Measurements from ENCODE around the gene RNU6-7.
A peak's percentile ranks its signal among the peaks of the same experiment; 100 is the strongest.

Gene RNU6-7

GRCh38 chr14:32183151-32184058, 18.4 kb upstream of the RNU6-7 start:
- Histone ChIP-seq H3K27ac (ENCODE audit: insufficient read depth in 1 of 2, low read depth in 1 of 2, low read length in 2 of 2, poor library complexity in 1 of 2, severe bottlenecking in 2 of 2) (peak overlapping the region; percentile 67 to 86), H3K4me3 (ENCODE audit: control insufficient read depth in 1 of 7, extremely low read depth in 1 of 7, insufficient read depth in 4 of 7, low read depth in 2 of 7, low read length in 6 of 7) (peak overlapping the region in 1 of 7 experiments; percentile 11), H3K4me1 (ENCODE audit: control extremely low read depth in 1 of 4, control insufficient read depth in 4 of 4, insufficient read depth in 4 of 4, low read length in 3 of 4) (peaks cover 0 to 14% (median 6%) of the 10 kb centered on the region in 4 experiments), H3K9me3 (ENCODE audit: control extremely low read depth in 1 of 5, control insufficient read depth in 4 of 5, insufficient read depth in 2 of 5, low read depth in 1 of 5, low read length in 4 of 5) (peaks cover 0 to 13% (median 0%) of the 10 kb centered on the region in 5 experiments), H3K36me3 (ENCODE audit: control insufficient read depth in 4 of 4, insufficient read depth in 4 of 4, low read length in 3 of 4) (no peaks in the 10 kb centered on the region), H3K27me3 (replicated peaks in 2 of 5; ENCODE audit: control insufficient read depth in 4 of 5, insufficient read depth in 5 of 5, low read length in 4 of 5) (no peaks in the 10 kb centered on the region)
- CTCF ChIA-PET, result interaction anchor here (1.0 to 1.3 kb wide), 4 partner anchors 15 to 70 kb away, joined by 3 to 4 read pairs (median 4); no protein-coding TSS in a partner anchor
- POLR2A ChIA-PET, result no interaction called here
- 100% methylated on average over 1 of the region's 2 CpGs for WGBS (ENCODE audit: insufficient coverage)
- peak; percentile 89 to 99 (median 96) for DNase-seq

DNA sequence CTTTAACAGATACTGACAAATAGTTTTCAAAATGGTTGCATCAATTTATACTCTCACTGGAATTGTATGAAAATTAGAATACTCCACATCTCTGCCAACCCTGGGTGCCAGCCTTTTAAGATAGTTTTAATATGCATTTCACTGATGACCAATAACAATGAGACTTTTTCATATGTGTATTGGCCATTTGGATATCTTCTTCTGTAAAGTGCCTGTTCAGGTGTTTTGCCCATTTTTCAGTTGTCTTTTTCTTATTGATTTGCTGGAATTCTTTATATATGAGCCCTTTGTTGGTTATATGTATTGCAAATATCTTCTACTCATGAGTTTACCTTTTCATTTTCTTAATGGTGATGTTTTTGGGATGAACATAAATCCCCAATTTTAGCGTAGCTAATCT, 16.7 kb upstream of the RNU6-7 start:
- H3K36me3 ChIP-seq (ENCODE audit: control insufficient read depth in 4 of 4, insufficient read depth in 4 of 4, low read length in 3 of 4), result no peaks in the 10 kb centered on the region
- peaks cover 0 to 6% (median 0%) of the 10 kb centered on the region in 5 experiments for H3K9me3 ChIP-seq (ENCODE audit: control extremely low read depth in 1 of 5, control insufficient read depth in 4 of 5, insufficient read depth in 2 of 5, low read depth in 1 of 5, low read length in 4 of 5)
- CTCF ChIA-PET, result no interaction called here
- no peak for DNase-seq
- POLR2A ChIA-PET, result no interaction called here
- H3K4me3 ChIP-seq (ENCODE audit: control insufficient read depth in 1 of 7, extremely low read depth in 1 of 7, insufficient read depth in 4 of 7, low read depth in 2 of 7, low read length in 6 of 7), result no peak overlapping the region
- WGBS (ENCODE audit: insufficient coverage), result no CpG with 5 or more reads among the region's 1 CpG
- H3K4me1 ChIP-seq (ENCODE audit: control extremely low read depth in 1 of 4, control insufficient read depth in 4 of 4, insufficient read depth in 4 of 4, low read length in 3 of 4), result peaks cover 0 to 14% (median 7%) of the 10 kb centered on the region in 4 experiments
- no peak overlapping the region for H3K27ac ChIP-seq (ENCODE audit: insufficient read depth in 1 of 2, low read depth in 1 of 2, low read length in 2 of 2, poor library complexity in 1 of 2, severe bottlenecking in 2 of 2)
- no peaks in the 10 kb centered on the region for H3K27me3 ChIP-seq (replicated peaks in 2 of 5; ENCODE audit: control insufficient read depth in 4 of 5, insufficient read depth in 5 of 5, low read length in 4 of 5)

- no peak for DNase-seq
- CTCF ChIA-PET, result no interaction called here
These were observed 15.6 kb upstream of the RNU6-7 start for GRCh38 chr14:32186248-32186647.

DNA sequence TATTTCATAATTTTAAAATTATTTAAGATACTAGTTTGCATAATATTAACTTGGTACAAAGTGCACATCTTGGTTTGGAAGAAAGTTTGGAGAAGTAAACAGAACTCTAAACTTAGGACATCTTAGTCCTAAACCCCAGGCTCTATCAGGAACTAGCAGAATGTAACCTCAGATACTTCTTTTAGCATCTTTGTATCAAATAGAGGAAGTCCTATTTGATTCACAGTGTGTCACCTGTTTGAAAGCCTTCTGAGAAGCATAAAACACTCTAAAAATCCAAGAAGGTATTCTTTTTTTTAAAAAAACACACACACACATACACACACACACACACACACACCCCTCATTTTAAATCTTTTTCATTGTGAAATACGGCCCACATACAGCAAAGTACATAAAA, 12.0 kb upstream of the RNU6-7 start:
- POLR2A ChIA-PET, result no interaction called here
- no peaks in the 10 kb centered on the region for H3K36me3 ChIP-seq (ENCODE audit: control insufficient read depth in 4 of 4, insufficient read depth in 4 of 4, low read length in 3 of 4)

More at GRCh38 chr14:32186248-32186647, 15.6 kb upstream of the RNU6-7 start:
- POLR2A ChIA-PET, result no interaction called here
- H3K36me3 ChIP-seq (ENCODE audit: control insufficient read depth in 4 of 4, insufficient read depth in 4 of 4, low read length in 3 of 4), result no peaks in the 10 kb centered on the region
- H3K27ac ChIP-seq (ENCODE audit: insufficient read depth in 1 of 2, low read depth in 1 of 2, low read length in 2 of 2, poor library complexity in 1 of 2, severe bottlenecking in 2 of 2), result no peak overlapping the region
- peaks cover 0 to 6% (median 0%) of the 10 kb centered on the region in 5 experiments for H3K9me3 ChIP-seq (ENCODE audit: control extremely low read depth in 1 of 5, control insufficient read depth in 4 of 5, insufficient read depth in 2 of 5, low read depth in 1 of 5, low read length in 4 of 5)
- H3K4me1 ChIP-seq (ENCODE audit: control extremely low read depth in 1 of 4, control insufficient read depth in 4 of 4, insufficient read depth in 4 of 4, low read length in 3 of 4), result peaks cover 0 to 14% (median 9%) of the 10 kb centered on the region in 4 experiments
- no peak overlapping the region for H3K4me3 ChIP-seq (ENCODE audit: control insufficient read depth in 1 of 7, extremely low read depth in 1 of 7, insufficient read depth in 4 of 7, low read depth in 2 of 7, low read length in 6 of 7)
- H3K27me3 ChIP-seq (replicated peaks in 2 of 5; ENCODE audit: control insufficient read depth in 4 of 5, insufficient read depth in 5 of 5, low read length in 4 of 5), result no peaks in the 10 kb centered on the region

DNA sequence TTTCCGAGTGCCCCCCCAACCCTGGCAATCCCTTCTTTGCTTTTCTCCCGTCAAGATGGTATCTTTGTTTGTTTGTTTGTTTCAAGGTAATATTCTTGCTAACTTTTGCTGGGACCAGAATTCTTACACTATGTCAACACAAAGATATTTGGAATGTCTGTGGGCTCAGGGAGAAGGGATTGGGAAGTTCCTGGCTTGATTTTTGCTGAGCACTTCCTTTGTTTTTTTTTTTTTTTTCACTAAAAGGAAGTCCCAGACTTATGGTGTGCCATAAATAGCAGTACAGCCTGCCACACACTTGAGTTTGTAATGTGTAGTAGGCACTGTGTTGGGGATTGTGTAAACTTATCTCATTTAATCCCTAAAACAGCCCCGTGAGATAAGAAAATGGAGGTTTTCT, 11.2 kb upstream of the RNU6-7 start:
- Histone ChIP-seq H3K27ac (ENCODE audit: insufficient read depth in 1 of 2, low read depth in 1 of 2, low read length in 2 of 2, poor library complexity in 1 of 2, severe bottlenecking in 2 of 2) (no peak overlapping the region), H3K4me3 (ENCODE audit: control insufficient read depth in 1 of 7, extremely low read depth in 1 of 7, insufficient read depth in 4 of 7, low read depth in 2 of 7, low read length in 6 of 7) (no peak overlapping the region), H3K36me3 (ENCODE audit: control insufficient read depth in 4 of 4, insufficient read depth in 4 of 4, low read length in 3 of 4) (no peaks in the 10 kb centered on the region), H3K27me3 (replicated peaks in 2 of 5; ENCODE audit: control insufficient read depth in 4 of 5, insufficient read depth in 5 of 5, low read length in 4 of 5) (no peaks in the 10 kb centered on the region), H3K4me1 (ENCODE audit: control extremely low read depth in 1 of 4, control insufficient read depth in 4 of 4, insufficient read depth in 4 of 4, low read length in 3 of 4) (peaks cover 0 to 7% (median 0%) of the 10 kb centered on the region in 4 experiments), H3K9me3 (ENCODE audit: control extremely low read depth in 1 of 5, control insufficient read depth in 4 of 5, insufficient read depth in 2 of 5, low read depth in 1 of 5, low read length in 4 of 5) (no peaks in the 10 kb centered on the region)
- ChIA-PET POLR2A (no interaction called here), CTCF (interaction anchor here (0.6 kb wide), 1 partner anchor 111 kb away, joined by 3 read pairs; no protein-coding TSS in a partner anchor)
- no peak for DNase-seq
- no CpG with 5 or more reads among the region's 3 CpGs for WGBS (ENCODE audit: insufficient coverage)

More for the DNA sequence above, 12.0 kb upstream of the RNU6-7 start:
- no peak overlapping the region for H3K27ac ChIP-seq (ENCODE audit: insufficient read depth in 1 of 2, low read depth in 1 of 2, low read length in 2 of 2, poor library complexity in 1 of 2, severe bottlenecking in 2 of 2)
- peak in 2 of 3 donors; percentile 58 to 71 for DNase-seq
- H3K27me3 ChIP-seq (replicated peaks in 2 of 5; ENCODE audit: control insufficient read depth in 4 of 5, insufficient read depth in 5 of 5, low read length in 4 of 5), result no peaks in the 10 kb centered on the region
- H3K4me3 ChIP-seq (ENCODE audit: control insufficient read depth in 1 of 7, extremely low read depth in 1 of 7, insufficient read depth in 4 of 7, low read depth in 2 of 7, low read length in 6 of 7), result no peak overlapping the region
- H3K9me3 ChIP-seq (ENCODE audit: control extremely low read depth in 1 of 5, control insufficient read depth in 4 of 5, insufficient read depth in 2 of 5, low read depth in 1 of 5, low read length in 4 of 5), result peaks cover 0 to 6% (median 0%) of the 10 kb centered on the region in 5 experiments
- peaks cover 0 to 7% (median 0%) of the 10 kb centered on the region in 4 experiments for H3K4me1 ChIP-seq (ENCODE audit: control extremely low read depth in 1 of 4, control insufficient read depth in 4 of 4, insufficient read depth in 4 of 4, low read length in 3 of 4)
- 56% methylated on average over 1 of the region's 1 CpG for WGBS (ENCODE audit: insufficient coverage)
- CTCF ChIA-PET, result interaction anchor here (0.6 kb wide), 1 partner anchor 110 kb away, joined by 3 read pairs; no protein-coding TSS in a partner anchor

DNA sequence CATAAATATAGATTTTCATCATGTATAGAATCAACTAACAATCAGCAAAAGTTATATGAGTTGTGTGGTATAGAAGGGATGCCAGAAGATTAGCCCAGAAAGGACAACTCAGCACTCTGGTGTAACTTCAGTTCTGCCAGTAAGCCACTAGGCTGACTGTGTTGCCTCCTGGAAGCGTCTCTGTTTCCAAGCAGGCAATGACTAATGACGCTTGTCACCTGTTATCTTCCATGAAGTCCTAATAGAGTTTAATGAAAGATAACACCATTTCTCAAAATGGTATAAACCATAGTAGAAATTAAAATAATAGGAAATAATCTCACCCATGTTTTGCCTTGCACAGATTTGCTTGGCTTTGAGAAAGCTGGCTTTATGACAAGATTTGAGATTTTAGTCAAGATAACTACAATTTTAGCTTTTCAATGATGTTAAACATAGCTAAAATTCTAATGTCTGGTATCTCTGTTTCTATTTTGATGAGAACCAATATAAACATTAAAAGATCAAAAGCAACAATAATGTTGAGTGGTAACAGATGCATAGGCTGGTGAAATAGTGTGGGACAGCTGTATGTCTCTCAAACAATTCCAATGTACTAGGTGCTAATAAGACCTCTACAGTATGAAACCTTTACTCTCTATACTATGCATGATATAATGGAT, 9.0 kb upstream of the RNU6-7 start:
- POLR2A ChIA-PET, result no interaction called here

GRCh38 chr14:32193532-32193931, 8.3 kb upstream of the RNU6-7 start:
- ChIA-PET POLR2A (no interaction called here), CTCF (no interaction called here)
- no peaks in the 10 kb centered on the region for H3K27me3 ChIP-seq (replicated peaks in 2 of 5; ENCODE audit: control insufficient read depth in 4 of 5, insufficient read depth in 5 of 5, low read length in 4 of 5)
- H3K36me3 ChIP-seq (ENCODE audit: control insufficient read depth in 4 of 4, insufficient read depth in 4 of 4, low read length in 3 of 4), result no peaks in the 10 kb centered on the region
- DNase-seq, result no peak
- H3K4me3 ChIP-seq (ENCODE audit: control insufficient read depth in 1 of 7, extremely low read depth in 1 of 7, insufficient read depth in 4 of 7, low read depth in 2 of 7, low read length in 6 of 7), result no peak overlapping the region
- H3K27ac ChIP-seq (ENCODE audit: insufficient read depth in 1 of 2, low read depth in 1 of 2, low read length in 2 of 2, poor library complexity in 1 of 2, severe bottlenecking in 2 of 2), result no peak overlapping the region
- H3K9me3 ChIP-seq (ENCODE audit: control extremely low read depth in 1 of 5, control insufficient read depth in 4 of 5, insufficient read depth in 2 of 5, low read depth in 1 of 5, low read length in 4 of 5), result no peaks in the 10 kb centered on the region
- peaks cover 0 to 7% (median 0%) of the 10 kb centered on the region in 4 experiments for H3K4me1 ChIP-seq (ENCODE audit: control extremely low read depth in 1 of 4, control insufficient read depth in 4 of 4, insufficient read depth in 4 of 4, low read length in 3 of 4)
- WGBS (ENCODE audit: insufficient coverage), result 100% methylated on average over 1 of the region's 2 CpGs

More for the DNA sequence above, 9.0 kb upstream of the RNU6-7 start:
- no peaks in the 10 kb centered on the region for H3K27me3 ChIP-seq (replicated peaks in 2 of 5; ENCODE audit: control insufficient read depth in 4 of 5, insufficient read depth in 5 of 5, low read length in 4 of 5)
- CTCF ChIA-PET, result no interaction called here
- H3K4me3 ChIP-seq (ENCODE audit: control insufficient read depth in 1 of 7, extremely low read depth in 1 of 7, insufficient read depth in 4 of 7, low read depth in 2 of 7, low read length in 6 of 7), result no peak overlapping the region
- no peak overlapping the region for H3K27ac ChIP-seq (ENCODE audit: insufficient read depth in 1 of 2, low read depth in 1 of 2, low read length in 2 of 2, poor library complexity in 1 of 2, severe bottlenecking in 2 of 2)
- no peaks in the 10 kb centered on the region for H3K36me3 ChIP-seq (ENCODE audit: control insufficient read depth in 4 of 4, insufficient read depth in 4 of 4, low read length in 3 of 4)
- WGBS (ENCODE audit: insufficient coverage), result no CpG with 5 or more reads among the region's 2 CpGs
- no peaks in the 10 kb centered on the region for H3K9me3 ChIP-seq (ENCODE audit: control extremely low read depth in 1 of 5, control insufficient read depth in 4 of 5, insufficient read depth in 2 of 5, low read depth in 1 of 5, low read length in 4 of 5)
- peaks cover 0 to 7% (median 0%) of the 10 kb centered on the region in 4 experiments for H3K4me1 ChIP-seq (ENCODE audit: control extremely low read depth in 1 of 4, control insufficient read depth in 4 of 4, insufficient read depth in 4 of 4, low read length in 3 of 4)
- no peak for DNase-seq
